ENCODE data around the gene QTRT2. TPM values are rescaled to one million over a fixed set of nuclear protein-coding genes. Genes with fewer than 3 reads are reported as not detected.

QTRT2 gene
- total RNA-seq, 1 donor from 2014 or later, result 35.9 TPM

DNA sequence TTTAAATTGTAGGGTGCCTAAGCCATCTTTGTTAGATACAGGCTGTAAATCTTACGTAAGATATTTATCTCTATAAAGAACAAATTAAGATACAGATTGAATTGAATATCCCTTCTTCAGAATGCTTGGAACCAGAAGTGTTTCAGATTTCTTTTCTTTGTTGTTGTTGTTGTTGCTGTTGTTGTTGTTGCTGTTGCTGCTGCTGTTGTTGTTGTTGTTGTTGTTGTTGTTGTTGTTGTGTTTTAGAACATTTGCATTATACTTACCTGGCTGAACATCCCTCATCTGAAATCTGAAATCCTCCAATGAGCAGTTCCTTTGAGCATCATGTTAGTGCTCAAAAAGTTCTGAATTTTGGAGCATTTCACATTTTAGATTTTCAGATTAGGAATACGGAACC, 26.6 kb downstream of the QTRT2 start:
- TF ChIP-seq, protein P1, sequence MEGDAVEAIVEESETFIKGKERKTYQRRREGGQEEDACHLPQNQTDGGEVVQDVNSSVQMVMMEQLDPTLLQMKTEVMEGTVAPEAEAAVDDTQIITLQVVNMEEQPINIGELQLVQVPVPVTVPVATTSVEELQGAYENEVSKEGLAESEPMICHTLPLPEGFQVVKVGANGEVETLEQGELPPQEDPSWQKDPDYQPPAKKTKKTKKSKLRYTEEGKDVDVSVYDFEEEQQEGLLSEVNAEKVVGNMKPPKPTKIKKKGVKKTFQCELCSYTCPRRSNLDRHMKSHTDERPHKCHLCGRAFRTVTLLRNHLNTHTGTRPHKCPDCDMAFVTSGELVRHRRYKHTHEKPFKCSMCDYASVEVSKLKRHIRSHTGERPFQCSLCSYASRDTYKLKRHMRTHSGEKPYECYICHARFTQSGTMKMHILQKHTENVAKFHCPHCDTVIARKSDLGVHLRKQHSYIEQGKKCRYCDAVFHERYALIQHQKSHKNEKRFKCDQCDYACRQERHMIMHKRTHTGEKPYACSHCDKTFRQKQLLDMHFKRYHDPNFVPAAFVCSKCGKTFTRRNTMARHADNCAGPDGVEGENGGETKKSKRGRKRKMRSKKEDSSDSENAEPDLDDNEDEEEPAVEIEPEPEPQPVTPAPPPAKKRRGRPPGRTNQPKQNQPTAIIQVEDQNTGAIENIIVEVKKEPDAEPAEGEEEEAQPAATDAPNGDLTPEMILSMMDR (IDR thresholded peaks at IDR 0.05; ENCODE audit: unreplicated experiment), result no peak
- DNase-seq (ENCODE audit: low spot score, unreplicated experiment), result no peak
- H3K27ac Mint-ChIP-seq, result no peak overlapping the region
- H3K9me3 Mint-ChIP-seq (ENCODE audit: low read depth), result no peaks in the 10 kb centered on the region
- peaks cover 34% of the 10 kb centered on the region for H3K36me3 Mint-ChIP-seq (ENCODE audit: insufficient read depth)
- H3K4me1 Mint-ChIP-seq (ENCODE audit: low read depth), result no peaks in the 10 kb centered on the region
- H3K4me3 Mint-ChIP-seq (ENCODE audit: low read depth), result no peak overlapping the region
- no peaks in the 10 kb centered on the region for H3K27me3 Mint-ChIP-seq

DNA sequence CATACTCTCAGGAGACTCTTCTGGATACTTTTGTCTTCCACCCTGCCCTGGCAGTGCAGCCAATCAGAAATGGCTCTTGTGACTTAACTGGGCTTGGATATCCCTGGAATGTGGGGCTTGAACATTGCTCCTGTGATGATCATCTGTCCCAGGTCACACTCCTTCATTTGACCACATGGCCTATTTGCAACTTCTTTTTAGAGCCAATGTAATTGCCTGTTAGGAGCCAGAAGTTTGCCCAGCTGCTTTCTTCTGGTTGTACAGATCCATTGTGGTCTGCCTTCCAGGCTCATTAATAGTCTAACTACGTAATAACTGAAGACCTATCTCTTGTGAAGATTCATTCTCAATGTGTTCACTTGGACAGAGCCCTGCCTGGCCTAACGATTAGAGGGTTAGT, 29.8 kb downstream of the QTRT2 start:
- DNase-seq (ENCODE audit: low spot score, unreplicated experiment), result no peak
- Mint-ChIP-seq H3K4me3 (ENCODE audit: low read depth) (no peak overlapping the region), H3K4me1 (ENCODE audit: low read depth) (no peaks in the 10 kb centered on the region), H3K9me3 (ENCODE audit: low read depth) (no peaks in the 10 kb centered on the region), H3K36me3 (ENCODE audit: insufficient read depth) (peaks cover 27% of the 10 kb centered on the region), H3K27ac (no peak overlapping the region), H3K27me3 (no peaks in the 10 kb centered on the region)
- TF ChIP-seq, protein P1 (IDR thresholded peaks at IDR 0.05; ENCODE audit: unreplicated experiment), result no peak

DNA sequence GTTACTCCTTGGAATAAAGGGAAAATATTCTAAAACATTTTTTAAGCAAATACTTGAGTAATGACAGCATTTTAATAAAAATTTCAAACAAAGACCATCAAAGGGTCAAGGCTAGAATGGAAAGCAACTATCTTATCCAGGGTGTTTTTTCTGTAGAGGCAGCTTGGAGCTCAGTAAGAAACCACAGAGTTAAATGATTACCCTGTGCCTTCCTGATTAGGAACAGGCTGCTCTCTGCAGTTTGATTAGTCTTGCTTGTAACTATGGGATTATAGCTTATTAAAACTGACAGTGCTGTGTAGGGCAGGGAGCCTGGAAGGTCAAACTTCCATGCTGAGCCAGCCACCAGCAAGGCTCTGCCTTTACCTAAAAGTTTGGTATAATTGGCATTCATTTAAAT, 33.1 kb downstream of the QTRT2 start:
- peaks cover 14% of the 10 kb centered on the region for H3K27me3 Mint-ChIP-seq
- H3K36me3 Mint-ChIP-seq (ENCODE audit: insufficient read depth), result peaks cover 15% of the 10 kb centered on the region
- DNase-seq (ENCODE audit: low spot score, unreplicated experiment), result no peak
- peaks cover 2% of the 10 kb centered on the region for H3K4me1 Mint-ChIP-seq (ENCODE audit: low read depth)
- no peak overlapping the region for H3K27ac Mint-ChIP-seq
- no peak overlapping the region for H3K4me3 Mint-ChIP-seq (ENCODE audit: low read depth)
- TF ChIP-seq, protein P1 (IDR thresholded peaks at IDR 0.05; ENCODE audit: unreplicated experiment), result no peak
- H3K9me3 Mint-ChIP-seq (ENCODE audit: low read depth), result no peaks in the 10 kb centered on the region

DNA sequence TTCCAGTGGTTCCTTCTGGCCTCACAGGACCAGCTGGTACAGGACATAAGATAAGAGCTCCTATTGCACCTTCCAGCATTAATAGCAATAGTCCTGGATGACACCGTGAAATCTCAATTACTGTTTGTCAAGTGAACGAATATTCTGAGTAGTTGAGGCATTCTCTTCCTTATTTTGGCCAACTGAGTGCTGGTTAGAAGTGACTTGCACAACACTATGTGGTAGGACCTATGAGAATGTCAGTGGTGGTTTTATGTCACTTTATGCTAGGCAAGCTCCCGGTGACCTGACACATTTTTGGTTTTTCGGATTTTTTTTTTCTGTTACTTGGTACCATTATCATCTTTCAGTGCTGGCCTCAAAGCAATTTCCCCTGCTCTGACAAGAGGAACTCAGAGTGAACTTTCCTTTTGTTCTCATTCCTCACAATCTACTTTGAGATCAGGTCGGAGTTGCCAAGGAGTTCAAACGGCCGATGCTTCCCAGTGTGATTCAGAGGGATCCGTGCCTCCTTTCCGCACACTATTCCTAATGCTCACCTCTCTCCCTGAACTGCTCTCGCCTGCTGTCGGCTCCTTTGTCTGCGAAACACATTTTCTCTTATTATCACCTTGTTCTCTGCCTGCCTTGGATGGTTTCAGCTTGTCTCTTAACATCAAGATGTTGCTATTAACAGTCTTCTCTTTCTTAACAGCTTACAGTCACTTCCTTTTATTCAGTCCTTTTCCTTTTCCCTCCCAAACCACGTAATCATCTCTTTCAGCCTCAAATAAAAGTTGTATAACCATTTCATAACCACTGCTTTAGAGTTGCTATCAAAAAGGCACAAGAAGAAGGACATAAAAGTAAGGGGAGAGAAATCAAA, 35.8 kb downstream of the QTRT2 start:
- peaks cover 4% of the 10 kb centered on the region for H3K36me3 Mint-ChIP-seq (ENCODE audit: insufficient read depth)
- no peak overlapping the region for H3K27ac Mint-ChIP-seq
- peaks cover 2% of the 10 kb centered on the region for H3K4me1 Mint-ChIP-seq (ENCODE audit: low read depth)
- no peak for DNase-seq (ENCODE audit: low spot score, unreplicated experiment)
- H3K4me3 Mint-ChIP-seq (ENCODE audit: low read depth), result no peak overlapping the region
- TF ChIP-seq, protein P1 (IDR thresholded peaks at IDR 0.05; ENCODE audit: unreplicated experiment), result no peak
- peaks cover 14% of the 10 kb centered on the region for H3K27me3 Mint-ChIP-seq
- H3K9me3 Mint-ChIP-seq (ENCODE audit: low read depth), result no peaks in the 10 kb centered on the region

DNA sequence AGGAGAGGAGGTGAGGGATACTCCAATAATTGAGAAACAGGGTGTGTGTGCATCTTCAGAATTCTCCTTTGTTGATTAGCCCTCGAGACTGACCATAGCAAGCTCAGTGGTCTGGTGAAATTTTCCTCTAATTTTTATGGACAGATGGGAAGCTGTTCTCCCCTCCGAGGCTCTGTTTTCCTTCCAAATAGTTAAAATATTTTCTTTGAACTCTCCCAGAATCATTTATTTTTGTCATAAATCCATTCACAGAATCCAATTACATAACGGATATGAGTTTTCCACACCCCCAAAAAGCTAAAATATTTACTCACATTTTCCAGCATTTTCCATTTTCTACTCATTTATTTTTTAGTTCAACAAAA, 36.5 kb downstream of the QTRT2 start:
- Mint-ChIP-seq H3K27me3 (peaks cover 14% of the 10 kb centered on the region), H3K4me1 (ENCODE audit: low read depth) (peaks cover 2% of the 10 kb centered on the region), H3K4me3 (ENCODE audit: low read depth) (no peak overlapping the region), H3K36me3 (ENCODE audit: insufficient read depth) (no peaks in the 10 kb centered on the region), H3K27ac (no peak overlapping the region), H3K9me3 (ENCODE audit: low read depth) (no peaks in the 10 kb centered on the region)
- TF ChIP-seq, protein P1 (IDR thresholded peaks at IDR 0.05; ENCODE audit: unreplicated experiment), result no peak
- DNase-seq (ENCODE audit: low spot score, unreplicated experiment), result no peak
